ENCODE measurements around the gene SLC18A2.
"Not testable (repeated sequence)": the region's sequence is repeated elsewhere in the genome, so short reads cannot be mapped to it uniquely, and the experiment has no call there.

SLC18A2 gene

DNA sequence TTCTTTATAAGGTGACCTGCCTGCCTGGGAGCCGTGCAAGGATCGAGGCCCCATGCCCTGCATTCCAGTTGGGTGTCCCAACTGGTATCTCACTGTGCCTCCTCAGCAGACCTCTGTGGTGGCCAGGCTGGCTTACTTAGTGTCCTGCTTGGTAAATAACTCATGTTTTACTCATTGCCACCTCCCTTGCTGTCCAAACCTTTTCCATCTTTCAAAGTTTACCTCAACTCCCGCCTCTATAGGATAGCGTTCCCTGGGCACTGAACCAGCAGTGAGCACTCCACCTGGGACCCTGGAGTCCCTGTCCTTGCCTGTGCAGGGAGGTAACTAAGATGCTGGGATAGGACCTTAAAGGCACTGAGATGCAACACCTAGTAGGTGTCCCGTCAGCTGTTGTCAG, 33.6 kb downstream of the SLC18A2 start:
- no peak for DNase-seq (ENCODE audit: low read depth)
- H3K4me3 ChIP-seq (ENCODE audit: control insufficient read depth, low read depth, low read length): no peak overlapping the region
- TF ChIP-seq, protein P1, sequence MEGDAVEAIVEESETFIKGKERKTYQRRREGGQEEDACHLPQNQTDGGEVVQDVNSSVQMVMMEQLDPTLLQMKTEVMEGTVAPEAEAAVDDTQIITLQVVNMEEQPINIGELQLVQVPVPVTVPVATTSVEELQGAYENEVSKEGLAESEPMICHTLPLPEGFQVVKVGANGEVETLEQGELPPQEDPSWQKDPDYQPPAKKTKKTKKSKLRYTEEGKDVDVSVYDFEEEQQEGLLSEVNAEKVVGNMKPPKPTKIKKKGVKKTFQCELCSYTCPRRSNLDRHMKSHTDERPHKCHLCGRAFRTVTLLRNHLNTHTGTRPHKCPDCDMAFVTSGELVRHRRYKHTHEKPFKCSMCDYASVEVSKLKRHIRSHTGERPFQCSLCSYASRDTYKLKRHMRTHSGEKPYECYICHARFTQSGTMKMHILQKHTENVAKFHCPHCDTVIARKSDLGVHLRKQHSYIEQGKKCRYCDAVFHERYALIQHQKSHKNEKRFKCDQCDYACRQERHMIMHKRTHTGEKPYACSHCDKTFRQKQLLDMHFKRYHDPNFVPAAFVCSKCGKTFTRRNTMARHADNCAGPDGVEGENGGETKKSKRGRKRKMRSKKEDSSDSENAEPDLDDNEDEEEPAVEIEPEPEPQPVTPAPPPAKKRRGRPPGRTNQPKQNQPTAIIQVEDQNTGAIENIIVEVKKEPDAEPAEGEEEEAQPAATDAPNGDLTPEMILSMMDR (IDR thresholded peaks at IDR 0.05; ENCODE audit: control insufficient read depth, insufficient read depth, low read depth, low read length, missing control alignments): no peak

DNA sequence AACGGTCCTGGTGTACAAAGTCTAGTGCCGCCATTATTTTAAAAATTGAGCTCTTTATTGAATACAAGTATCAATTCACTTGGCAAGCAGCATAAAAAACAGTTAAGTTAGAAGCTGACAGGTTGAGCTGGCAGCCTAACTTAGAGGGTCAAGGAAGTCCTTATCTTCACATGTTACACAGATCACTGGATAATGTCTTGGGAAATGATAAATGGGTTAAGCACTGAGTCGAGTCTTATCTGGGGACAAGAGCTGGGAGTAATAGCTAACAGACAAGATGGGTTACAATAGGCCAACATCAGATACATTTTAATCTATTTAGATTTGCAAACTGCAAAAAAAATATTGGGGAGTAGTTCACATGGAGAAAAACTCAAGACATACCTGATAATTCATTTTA, 34.2 kb downstream of the SLC18A2 start:
- TF ChIP-seq, protein P1 (IDR thresholded peaks at IDR 0.05; ENCODE audit: control insufficient read depth, insufficient read depth, low read depth, low read length, missing control alignments): no peak
- H3K4me3 ChIP-seq (ENCODE audit: control insufficient read depth, low read depth, low read length): no peak overlapping the region
- DNase-seq (ENCODE audit: low read depth): no peak

DNA sequence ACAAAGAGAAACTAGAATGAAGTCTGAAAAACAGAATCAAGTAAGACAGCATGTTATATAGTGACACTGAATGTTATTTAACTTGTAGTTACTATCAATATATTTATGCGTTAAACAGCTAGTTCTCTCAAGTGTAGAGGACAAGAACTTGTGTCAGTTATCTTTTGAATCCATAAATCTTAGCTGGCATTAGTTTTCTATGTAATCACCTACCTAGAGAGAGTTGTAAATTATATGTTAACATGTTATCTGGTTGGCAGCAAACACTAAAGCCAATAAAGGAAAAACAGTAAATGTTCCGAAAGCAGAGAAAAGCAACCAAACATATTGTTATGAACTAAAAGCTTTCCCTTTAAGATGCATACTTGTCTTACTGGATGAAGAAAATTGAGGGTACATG, 36.8 kb downstream of the SLC18A2 start:
- DNase-seq (ENCODE audit: low read depth): no peak
- TF ChIP-seq, protein P1 (IDR thresholded peaks at IDR 0.05; ENCODE audit: control insufficient read depth, insufficient read depth, low read depth, low read length, missing control alignments): no peak
- H3K4me3 ChIP-seq (ENCODE audit: control insufficient read depth, low read depth, low read length): no peak overlapping the region

DNA sequence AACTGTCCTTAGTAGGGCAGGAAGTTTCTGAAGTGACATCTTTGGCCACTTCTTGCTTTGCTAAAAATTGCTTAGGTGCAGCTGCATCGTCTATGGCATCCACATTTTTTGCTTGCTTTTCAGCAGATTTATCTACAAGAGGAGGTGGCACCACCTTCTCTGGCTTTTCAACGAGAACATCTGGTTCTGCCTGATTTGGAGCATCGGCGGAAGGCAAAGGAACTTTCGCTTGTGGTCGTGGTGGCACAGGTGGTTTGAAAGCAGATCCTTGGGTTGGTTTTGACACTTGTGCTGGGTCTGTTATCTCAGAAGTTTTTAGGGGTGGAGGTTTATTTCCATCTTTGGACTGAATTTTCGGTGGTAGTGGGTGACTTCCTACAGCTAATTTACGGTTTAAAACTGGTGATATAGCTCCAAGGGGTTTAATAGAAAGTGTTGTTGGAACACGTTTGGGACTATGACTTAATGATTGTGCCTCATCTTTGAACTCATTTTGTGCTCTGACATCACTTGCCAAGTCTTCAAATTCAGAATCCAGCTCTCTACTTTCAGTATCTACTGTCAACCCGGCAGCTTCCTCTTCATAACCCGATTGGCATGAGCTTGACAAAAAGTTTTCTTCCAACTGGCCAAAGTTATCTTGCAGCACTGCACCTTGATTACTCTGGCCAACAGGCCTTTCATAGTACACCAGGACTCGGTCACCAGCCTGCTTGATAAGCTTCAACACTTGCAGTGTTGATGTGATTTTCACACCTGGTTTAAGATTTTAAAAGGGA, 44.0 kb downstream of the SLC18A2 start:
- TF ChIP-seq, protein P1 (IDR thresholded peaks at IDR 0.05; ENCODE audit: control insufficient read depth, insufficient read depth, low read depth, low read length, missing control alignments): no peak
- no peak for DNase-seq (ENCODE audit: low read depth)

DNA sequence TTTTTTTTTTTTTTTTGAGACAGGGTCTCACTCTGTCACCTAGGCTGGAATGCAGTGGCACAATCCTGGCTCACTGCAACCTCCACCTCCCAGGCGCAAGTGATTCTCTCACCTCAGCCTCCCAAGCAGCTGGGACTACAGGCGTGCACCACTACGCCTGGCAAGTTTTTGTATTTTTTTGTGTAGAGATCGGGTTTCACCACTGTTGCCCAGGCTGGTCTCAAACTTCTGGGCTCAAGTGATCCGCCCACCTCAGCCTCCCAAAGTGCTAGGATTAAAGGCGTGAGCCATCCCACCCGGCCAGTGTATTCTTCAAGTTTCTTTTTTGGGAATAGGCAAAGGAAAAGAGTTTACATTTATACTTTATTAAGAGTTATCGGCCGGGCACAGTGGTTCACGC, 50.0 kb downstream of the SLC18A2 start:
- H3K4me3 ChIP-seq (ENCODE audit: control insufficient read depth, low read depth, low read length); DNase-seq (ENCODE audit: low read depth): not testable (repeated sequence)

More for the DNA sequence above, 44.0 kb downstream of the SLC18A2 start:
- H3K4me3 ChIP-seq (ENCODE audit: control insufficient read depth, low read depth, low read length): no peak overlapping the region

DNA sequence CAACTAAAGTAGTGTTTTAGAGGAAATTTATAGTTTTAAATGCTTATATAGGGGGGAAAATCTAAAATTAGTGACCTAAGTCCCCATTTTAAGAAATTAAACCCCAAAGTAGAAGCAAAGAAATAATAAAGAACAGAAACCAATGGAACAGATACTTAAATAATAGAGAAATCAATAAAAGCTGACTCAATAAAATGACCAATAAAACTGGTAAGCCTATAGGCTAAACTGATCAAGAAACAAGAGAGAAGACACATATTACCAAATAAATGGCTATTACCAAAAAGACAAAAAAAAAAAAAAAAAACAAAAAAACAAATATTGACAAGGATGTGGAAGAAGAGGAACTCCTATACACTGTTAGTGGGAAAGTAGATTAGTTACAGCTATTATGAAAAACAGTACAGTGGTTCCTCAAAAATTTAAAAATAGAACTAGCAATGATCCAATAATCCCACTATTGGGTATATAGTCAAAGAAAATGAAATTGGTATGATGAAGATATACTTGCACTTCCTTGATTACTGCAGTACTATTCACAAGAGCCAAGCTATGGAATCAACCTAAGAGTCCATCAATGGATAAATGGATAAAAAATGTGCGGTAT, 53.2 kb downstream of the SLC18A2 start:
- H3K4me3 ChIP-seq (ENCODE audit: control insufficient read depth, low read depth, low read length): no peak overlapping the region
- TF ChIP-seq, protein P1 (IDR thresholded peaks at IDR 0.05; ENCODE audit: control insufficient read depth, insufficient read depth, low read depth, low read length, missing control alignments): no peak
- DNase-seq (ENCODE audit: low read depth): no peak

DNA sequence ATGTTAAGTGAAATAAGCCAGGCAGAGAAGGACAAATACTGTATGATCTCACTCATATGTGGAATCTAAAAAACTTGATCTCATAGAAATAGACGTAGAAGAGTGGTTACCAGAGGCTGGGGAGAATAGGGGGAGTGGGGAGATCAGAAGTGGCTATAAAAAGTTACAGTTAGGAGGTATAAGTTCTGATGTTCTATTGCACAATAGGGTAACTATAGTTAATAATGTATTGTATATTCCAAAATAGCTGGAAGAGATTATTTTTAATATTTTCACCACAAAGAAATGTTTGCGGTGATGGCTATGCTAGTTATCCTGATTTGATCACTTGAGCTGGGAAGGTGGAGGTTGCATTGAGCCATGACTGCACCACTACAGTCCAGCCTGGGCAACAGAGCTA, 53.8 kb downstream of the SLC18A2 start:
- no peak overlapping the region for H3K4me3 ChIP-seq (ENCODE audit: control insufficient read depth, low read depth, low read length)
- TF ChIP-seq, protein P1 (IDR thresholded peaks at IDR 0.05; ENCODE audit: control insufficient read depth, insufficient read depth, low read depth, low read length, missing control alignments): no peak
- no peak for DNase-seq (ENCODE audit: low read depth)
